Activated T-cell treated with anti-CD3 and anti-CD28 coated beads for 48 hours (primary cell): Measurements from ENCODE around the gene PDE8A.

Source experiments
- DNase-seq: peaks from one replicate; pipeline ENCODE4 v3.0.0-alpha.2; 2020; ENCODE audit warnings: low read depth

The PDE8A gene

GRCh38 chr15:85088300-85088699, 106.6 kb downstream of the PDE8A start:
- DNase-seq = no peak

DNA sequence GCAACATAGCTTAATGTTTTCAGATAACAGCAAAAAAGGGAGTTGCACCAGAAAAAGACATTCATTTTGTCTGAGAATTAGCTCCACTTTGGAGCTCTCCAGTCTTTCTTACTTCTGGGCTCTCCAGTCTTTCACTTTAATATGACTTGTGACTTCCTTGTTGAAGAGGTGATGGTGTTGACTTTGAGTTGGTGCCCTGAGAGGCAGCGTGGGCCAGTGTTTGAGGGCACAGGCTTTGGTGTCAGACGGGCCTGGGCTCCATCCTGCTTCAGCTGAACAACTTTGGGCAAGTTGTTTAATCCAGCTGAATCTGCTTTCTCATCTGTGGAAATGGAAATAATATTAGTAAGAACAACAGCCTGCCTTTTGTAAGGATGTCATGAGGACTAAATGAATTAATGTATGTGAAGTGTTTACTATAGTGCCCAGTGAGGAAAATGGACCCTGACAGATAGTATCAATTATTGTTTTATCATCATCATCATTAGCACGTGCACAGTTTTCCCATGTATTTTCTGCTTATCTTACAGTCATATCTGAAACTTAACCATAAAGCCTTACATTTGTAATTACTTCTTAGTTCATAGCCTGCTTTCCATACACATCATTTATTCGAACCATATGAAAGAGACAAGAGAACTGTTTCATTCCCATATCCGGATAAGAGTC, 108.4 kb downstream of the PDE8A start:
- DNase-seq = no peak

- DNase-seq = no peak
These were observed 110.3 kb downstream of the PDE8A start for GRCh38 chr15:85091990-85092389.

DNA sequence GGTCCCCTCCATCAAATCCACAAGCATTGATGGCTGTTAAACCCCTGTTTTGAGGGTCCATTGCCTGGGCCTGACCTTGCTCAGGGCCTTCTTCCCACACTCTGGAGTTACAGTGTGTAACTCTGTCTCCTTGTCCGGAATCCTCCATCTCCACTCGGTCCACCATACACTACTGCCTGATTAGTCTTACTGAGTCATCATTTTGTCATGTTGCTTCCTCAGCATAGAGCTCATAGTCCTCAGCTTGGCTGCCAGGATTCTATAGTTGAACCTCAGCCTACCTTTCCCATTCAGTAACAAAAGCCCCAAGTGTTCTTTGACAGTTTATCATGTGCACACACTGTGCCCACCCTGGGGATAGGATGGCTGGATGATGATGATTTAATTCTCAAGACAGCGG, 113.0 kb downstream of the PDE8A start:
- no peak for DNase-seq

DNA sequence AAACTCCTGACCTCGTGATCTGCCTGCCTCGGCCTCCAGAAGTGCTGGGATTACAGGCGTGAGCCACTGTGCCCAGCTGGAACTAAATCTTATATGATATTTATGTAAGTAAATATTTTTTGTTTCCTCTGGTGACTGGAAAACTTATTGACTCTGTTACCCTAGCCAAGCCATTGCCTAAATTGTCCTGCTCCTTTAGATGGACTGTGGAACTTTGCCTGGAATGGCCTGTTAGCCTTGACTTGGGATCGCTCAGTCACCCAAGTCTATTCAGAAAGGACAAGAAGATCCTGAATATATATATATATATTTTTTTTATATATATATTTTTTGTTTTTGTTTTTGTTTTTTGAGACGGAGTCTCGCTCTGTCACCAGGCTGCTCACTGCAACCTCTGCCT, 113.9 kb downstream of the PDE8A start:
- DNase-seq = no peak

DNA sequence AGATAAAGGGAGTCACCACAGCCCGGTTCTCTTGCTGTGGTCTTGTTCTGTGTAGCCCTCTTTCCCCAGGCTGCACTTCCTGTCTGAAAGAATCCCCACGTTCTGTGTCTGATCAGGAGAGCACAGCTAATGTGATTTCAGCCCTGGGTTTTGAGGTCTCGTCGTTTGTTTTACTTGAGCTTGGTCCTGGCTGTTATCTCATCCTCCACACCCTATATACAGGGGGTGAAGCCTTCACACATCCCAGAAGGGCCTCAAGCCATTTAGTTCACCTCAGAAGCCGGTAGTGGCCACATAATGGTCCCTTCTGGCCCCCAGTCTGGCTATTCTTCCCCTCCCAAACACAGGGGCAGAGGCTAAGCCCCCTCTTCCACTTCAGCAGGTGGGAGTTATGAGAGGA, 115.6 kb downstream of the PDE8A start:
- no peak for DNase-seq

DNA sequence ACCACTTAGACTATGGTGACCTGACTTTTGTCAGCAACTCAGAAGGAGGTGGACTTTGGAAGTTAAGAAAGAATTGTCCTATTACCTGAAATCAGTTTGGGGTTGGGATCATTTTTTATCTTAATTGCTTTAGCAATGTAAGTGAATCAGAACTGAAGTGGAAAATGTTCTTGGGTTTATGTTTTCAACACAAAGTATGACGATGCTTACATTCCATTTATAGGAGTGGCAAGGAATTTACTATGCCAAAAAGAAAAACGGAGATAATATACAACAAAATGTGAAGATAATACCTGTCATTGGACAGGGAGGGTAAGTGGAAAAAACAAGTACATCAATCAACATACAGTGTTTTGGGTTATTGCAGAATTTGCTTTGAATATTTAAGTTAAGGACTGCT, 116.1 kb downstream of the PDE8A start:
- DNase-seq = no peak

GRCh38 chr15:85099195-85099803, 117.6 kb downstream of the PDE8A start:
- DNase-seq = no peak

DNA sequence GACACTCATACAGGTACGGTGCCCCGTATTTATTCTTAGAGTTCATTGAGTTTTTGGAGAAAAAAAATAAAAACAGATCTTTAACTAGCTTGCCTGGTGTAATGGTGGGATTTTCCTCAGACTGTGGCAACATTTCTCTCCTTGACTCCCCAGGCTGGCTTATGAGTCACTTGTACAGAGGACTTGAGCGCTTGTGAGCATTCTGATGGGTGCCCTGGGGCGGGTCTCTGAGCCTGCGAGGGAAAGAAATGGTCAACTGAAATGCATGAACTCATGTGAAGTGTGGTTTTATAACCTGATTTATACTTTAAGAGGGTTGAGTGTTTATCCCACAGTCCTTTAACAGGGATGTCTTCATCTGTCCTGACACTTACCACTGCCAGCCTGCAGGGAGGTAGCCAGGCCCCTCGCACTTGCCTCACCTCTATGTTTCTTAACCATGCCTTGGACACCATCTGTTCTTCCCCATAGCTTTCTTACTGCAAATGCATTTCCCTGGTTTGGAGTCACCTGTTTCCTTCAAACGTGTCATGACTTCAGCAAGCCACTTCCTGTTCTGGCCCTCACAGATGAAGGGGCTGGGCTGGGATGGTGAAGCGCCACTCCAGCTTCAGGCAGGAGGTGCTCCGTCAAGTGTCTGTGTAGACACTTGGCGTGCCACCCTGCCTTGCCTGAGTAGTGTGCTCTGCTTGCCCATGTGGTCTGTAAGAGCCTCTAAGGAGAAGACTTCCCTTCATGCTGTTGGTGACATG, 118.7 kb downstream of the PDE8A start:
- no peak for DNase-seq

DNA sequence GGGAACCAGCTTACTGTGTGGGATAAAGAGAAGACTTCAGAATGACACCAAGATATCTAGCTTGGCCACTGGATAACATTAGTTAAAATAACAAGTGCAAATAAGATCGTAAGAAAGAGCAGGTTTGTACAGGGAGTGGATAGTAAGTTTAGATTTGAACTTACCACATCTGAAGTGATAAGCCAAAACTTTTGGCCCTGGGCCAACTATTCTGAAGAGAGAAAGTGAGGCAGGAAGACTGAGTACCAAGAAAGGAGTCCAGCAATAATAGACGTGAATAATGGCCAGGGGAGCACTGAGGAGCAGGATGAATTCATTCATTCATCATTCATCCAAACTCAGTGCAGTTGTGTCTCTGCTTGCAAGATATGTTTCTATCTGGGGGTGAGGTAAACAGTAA, 122.9 kb downstream of the PDE8A start:
- no peak for DNase-seq

DNA sequence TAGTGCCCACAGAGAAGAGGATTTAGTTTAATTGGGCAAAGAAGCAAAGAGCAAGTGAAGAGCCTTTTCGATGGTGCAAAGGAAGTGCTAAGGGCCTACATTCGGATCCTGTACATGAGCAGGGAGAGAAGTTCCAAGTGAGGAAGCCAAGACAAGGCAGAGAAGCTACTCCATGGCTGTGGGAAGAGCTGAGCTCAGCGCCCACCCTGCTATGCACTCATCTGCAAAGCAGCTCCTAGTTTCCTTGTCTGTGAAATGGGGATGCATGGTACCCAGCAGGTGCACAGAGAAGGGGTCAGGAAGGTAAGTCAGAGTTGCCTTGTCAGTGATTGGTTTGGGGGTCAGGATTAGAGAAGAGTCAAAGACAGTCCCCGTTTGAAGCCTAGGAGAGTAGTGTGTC, 126.5 kb downstream of the PDE8A start:
- DNase-seq = no peak

GRCh38 chr15:85109333-85109732, 127.7 kb downstream of the PDE8A start:
- DNase-seq = no peak

- no peak for DNase-seq
These were observed 131.3 kb downstream of the PDE8A start for GRCh38 chr15:85112997-85113396.

DNA sequence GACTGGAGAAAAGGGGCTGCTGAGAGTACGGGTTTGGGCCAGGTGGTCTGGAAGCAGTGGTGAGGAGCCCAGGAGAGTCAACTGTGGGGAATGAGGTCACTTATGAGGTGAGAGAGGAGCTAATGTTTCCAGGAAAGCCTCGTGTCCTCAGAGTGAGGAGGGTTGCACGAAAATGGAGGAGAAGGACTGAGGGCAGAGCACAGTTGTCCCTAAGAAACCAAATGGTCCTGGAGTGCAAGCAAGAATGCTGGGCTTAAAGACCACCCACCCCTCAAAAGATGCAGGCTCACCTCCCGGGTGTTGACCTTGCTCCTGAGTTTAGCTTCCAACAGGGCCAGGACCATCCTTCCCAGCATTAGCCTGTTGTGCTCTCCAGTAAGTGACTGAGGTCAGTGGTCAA, 133.2 kb downstream of the PDE8A start:
- no peak for DNase-seq

GRCh38 chr15:85116066-85116465, 134.4 kb downstream of the PDE8A start:
- DNase-seq = no peak

DNA sequence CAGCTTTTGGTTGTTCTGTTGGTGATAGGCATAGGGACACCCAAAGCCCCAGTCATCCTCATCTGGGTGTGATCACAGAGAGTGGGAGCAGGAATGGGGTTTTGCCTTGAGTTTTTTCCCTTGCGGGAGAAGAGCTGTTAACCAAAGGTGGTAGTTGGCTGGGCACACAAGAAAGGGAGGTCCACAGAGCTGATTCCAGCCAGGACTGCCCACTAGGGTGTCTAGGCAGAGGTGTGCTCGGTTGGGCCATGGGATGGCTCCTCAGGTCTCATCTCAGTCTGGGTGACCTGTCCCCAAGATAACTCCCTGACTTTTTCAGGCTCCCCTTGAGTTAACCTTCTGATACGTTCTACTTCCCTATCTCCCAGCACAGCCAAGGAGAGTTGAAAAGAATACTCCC, 134.8 kb downstream of the PDE8A start:
- DNase-seq = no peak

DNA sequence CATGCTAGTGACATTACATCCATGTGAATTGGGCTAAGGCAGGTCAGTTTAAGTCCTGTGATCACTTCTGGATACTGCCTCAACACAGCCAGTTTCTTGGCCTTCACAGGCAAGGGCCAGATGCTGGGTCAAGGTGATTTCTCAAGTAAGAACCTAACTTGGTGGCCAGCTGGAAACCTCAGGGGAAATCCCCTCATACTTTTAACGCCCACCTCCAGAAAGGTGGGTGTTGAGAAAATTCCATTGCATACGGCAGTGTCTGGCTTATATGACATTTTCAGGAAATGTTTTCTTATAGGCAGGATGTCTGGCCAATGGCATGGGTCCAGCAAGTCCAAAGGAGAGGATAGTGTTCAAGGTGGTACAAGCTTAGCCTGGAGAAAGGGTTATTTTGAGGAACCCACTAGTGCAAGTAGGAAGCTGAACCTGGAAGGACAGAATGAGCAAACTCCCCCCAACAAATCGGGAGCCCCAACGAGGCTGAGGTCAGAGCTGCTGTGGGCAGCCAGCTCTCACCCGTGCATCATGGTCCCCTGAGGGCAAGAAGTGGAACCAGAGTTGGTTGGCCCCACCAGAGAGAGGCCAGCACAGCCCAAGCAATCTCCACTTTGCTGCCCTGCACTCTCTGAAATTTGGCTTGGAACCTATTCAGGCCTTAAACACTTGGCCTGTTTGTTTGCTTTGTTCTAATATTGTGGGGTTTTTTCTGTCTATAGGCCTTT, 135.4 kb downstream of the PDE8A start:
- DNase-seq = no peak

DNA sequence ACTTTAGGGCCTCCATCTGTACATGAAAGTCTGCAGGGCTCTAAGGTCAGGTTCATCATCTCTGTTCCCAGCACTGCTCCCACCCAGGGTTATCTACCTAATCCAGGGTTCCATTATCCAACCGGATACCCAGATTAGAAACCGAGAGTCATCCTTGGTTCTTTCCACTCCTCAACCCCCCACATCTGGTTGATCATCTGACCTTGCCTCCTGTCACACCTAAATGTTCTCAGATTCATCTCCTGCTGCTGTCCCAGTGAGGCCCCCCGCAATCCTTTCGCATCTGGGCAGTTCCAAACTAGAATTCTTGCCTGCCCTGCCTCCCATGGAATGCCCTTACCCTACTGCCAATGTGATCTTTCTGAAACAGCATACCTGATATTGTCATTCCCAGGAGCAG, 136.5 kb downstream of the PDE8A start:
- DNase-seq = no peak

DNA sequence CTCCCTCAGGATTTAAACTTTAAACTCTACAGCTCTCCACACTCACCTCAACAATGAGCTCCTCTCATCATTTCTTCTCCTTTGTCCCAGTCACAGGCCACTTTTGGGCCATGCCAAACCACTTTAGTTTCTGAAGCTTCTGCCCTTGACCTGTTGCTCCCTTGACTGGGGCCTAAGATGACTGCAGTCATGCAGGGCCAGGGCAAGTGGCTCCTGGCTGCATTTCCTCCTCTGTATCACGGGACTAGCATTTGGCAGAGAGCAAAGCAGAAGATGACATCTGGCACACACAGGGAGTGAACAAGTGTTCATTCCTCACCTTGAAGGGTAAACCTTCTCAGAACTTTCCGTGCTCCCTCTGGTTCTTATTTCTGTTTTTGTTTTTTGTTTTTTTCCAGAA, 136.9 kb downstream of the PDE8A start:
- no peak for DNase-seq

GRCh38 chr15:85120351-85121113, 138.9 kb downstream of the PDE8A start:
- DNase-seq = no peak

- no peak for DNase-seq
These were observed 142.5 kb downstream of the PDE8A start for GRCh38 chr15:85124173-85124572.

- DNase-seq = no peak
These were observed 143.5 kb downstream of the PDE8A start for GRCh38 chr15:85125056-85125661.
